Measurements from ENCODE around the gene ATRAID. TPM values are rescaled to one million over a fixed set of nuclear protein-coding genes. Genes with fewer than 3 reads are reported as not detected.

ATRAID gene
- total and polyA plus RNA-seq, 2 donors (not counting 3 experiments of a cell fraction or from before 2014, with no cell fraction given), result 84.3 to 283 TPM

DNA sequence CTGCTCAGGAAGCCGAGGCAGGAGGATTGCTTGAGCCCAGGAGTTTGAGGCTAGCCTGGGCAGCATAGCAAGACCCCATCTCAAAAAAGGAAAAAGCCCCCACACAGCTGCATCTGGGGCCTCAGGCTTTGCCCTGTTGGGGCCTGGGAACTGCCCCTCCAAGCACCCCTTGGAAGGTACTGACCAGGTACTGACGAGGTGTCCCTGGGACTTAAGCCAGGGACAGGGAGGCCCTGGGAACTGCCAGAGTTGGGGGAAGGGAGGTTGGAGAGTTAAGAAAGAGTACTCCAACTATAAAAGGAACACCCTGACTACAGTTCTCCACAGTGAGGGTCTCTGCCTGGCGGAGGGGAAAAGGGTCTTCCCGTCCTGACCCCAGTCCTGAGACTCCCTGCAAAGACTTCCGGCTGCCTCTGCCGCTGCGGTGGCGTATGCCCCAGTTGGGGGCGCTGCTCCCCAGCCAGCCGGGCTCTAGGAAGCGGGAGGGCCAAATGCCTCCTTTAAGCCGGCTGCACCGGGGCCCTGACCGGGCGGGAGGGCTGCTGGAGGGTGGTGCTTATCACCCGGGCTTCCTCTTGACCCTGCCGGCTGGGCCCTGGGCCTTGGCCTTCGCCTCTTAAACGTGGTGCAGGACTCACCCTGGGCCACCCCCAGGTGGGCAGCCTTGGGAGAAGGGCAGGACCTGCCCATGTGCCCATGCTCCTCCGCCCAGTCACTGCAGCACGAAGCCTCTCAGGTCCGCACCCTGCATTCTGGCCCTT, 38.2 kb downstream of the ATRAID start:
- peaks cover 0 to 3% of the 10 kb centered on the region in 2 experiments for H3K36me3 ChIP-seq (ENCODE audit: control insufficient read depth in 2 of 2, extremely low read depth in 1 of 2, insufficient read depth in 2 of 2, low read length in 2 of 2)
- DNase-seq (ENCODE audit: low read depth, low spot score) (peak; percentile 64), FAIRE-seq (peak; percentile 55)
- H3K4me3 ChIP-seq (replicated peaks in 1 of 3; ENCODE audit: insufficient read depth in 1 of 3, low read depth in 1 of 3, low read length in 3 of 3), result no peak overlapping the region
- peaks cover 15% of the 10 kb centered on the region for H3K4me1 ChIP-seq (ENCODE audit: control insufficient read depth, extremely low read depth, insufficient read depth, low read length)
- intact Hi-C loops (cut with micrococcal nuclease) (loop anchor here (1.0 to 5.0 kb wide), 4 partner anchors 15 to 122 kb away; partner anchors contain the start of genes EIF2B4 and SNX17), dilution Hi-C loops (cut with MboI; ENCODE audit: extremely low pct_ligation_motif_present, low sequenced_read_pairs) (no loop called here)
- H3K79me2 ChIP-seq (ENCODE audit: control insufficient read depth, insufficient read depth, low read length), result no peaks in the 10 kb centered on the region
- no peak overlapping the region for H3K4me2 ChIP-seq (ENCODE audit: insufficient read depth, low read length)
- no peaks in the 10 kb centered on the region for H3K9me1 ChIP-seq (replicated peaks; ENCODE audit: control insufficient read depth, extremely low read depth, insufficient read depth, low read length)
- no TSS peak for BruUV-seq (replicated peaks)
- H2AFZ ChIP-seq (ENCODE audit: low read depth, low read length), result peak overlapping the region; percentile 40
- POLR2A ChIA-PET, result no interaction called here
- H4K20me1 ChIP-seq (replicated peaks; ENCODE audit: control insufficient read depth, extremely low read depth, insufficient read depth, low read length), result no peaks in the 10 kb centered on the region
- no peak overlapping the region for H3K9ac ChIP-seq (replicated peaks; ENCODE audit: extremely low read depth, insufficient read depth, low read length)
- no peaks in the 10 kb centered on the region for H3K27me3 ChIP-seq (ENCODE audit: control insufficient read depth in 2 of 2, insufficient read depth in 2 of 2, low read length in 2 of 2)
- CTCF ChIA-PET, result interaction anchor here (1.1 to 6.8 kb wide), 7 partner anchors 12 to 53 kb away, joined by 3 to 81 read pairs (median 4); partner anchors contain the start of genes SLC30A3 and TRIM54
- H3K27ac ChIP-seq (ENCODE audit: insufficient read depth, low read depth, low read length), result no peak overlapping the region
- no peaks in the 10 kb centered on the region for H3K9me3 ChIP-seq (replicated peaks; ENCODE audit: control insufficient read depth, insufficient read depth, low read length)
- no peak for TF ChIP-seq MYC (IDR thresholded peaks at IDR 0.05; ENCODE audit: low read depth, low read length)
- TF ChIP-seq, protein P1, sequence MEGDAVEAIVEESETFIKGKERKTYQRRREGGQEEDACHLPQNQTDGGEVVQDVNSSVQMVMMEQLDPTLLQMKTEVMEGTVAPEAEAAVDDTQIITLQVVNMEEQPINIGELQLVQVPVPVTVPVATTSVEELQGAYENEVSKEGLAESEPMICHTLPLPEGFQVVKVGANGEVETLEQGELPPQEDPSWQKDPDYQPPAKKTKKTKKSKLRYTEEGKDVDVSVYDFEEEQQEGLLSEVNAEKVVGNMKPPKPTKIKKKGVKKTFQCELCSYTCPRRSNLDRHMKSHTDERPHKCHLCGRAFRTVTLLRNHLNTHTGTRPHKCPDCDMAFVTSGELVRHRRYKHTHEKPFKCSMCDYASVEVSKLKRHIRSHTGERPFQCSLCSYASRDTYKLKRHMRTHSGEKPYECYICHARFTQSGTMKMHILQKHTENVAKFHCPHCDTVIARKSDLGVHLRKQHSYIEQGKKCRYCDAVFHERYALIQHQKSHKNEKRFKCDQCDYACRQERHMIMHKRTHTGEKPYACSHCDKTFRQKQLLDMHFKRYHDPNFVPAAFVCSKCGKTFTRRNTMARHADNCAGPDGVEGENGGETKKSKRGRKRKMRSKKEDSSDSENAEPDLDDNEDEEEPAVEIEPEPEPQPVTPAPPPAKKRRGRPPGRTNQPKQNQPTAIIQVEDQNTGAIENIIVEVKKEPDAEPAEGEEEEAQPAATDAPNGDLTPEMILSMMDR (IDR thresholded peaks at IDR 0.05; ENCODE audit: extremely low read depth in 1 of 2, insufficient read depth in 1 of 2, low read depth in 1 of 2, low read length in 2 of 2), result peak; percentile 83 to 89

All from endothelial cell of umbilical vein (primary cell).